IPS DF 6.9 (cell line): ENCODE data around the gene PHACTR4.
"Not testable (repeated sequence)": the region's sequence is repeated elsewhere in the genome, so short reads cannot be mapped to it uniquely, and the experiment has no call there.

Experiments used
- DNase-seq: peaks from one replicate; pipeline ENCODE4 v3.0.0-alpha.2; 2013; ENCODE audit warnings: low read depth, low spot score
- H3K27ac ChIP-seq: one replicate; pipeline ENCODE4 v1.5.1; 2013; ENCODE audit warnings: low read length, control low read depth
- H3K27me3 ChIP-seq: 2 replicates; pipeline ENCODE4 v1.6.1; 2013; ENCODE audit warnings: mild to moderate bottlenecking, low read length; ENCODE audit not compliant: control insufficient read depth, insufficient read depth
- H3K36me3 ChIP-seq: 2 replicates; pipeline ENCODE4 v1.6.1; 2013; ENCODE audit warnings: low read length; ENCODE audit not compliant: control insufficient read depth, insufficient read depth
- H3K4me1 ChIP-seq: 2 replicates; pipeline ENCODE4 v1.6.1; 2013; ENCODE audit warnings: low read length; ENCODE audit not compliant: control insufficient read depth, insufficient read depth
- H3K4me3 ChIP-seq: 2 replicates; pipeline ENCODE4 v1.5.1; 2013; ENCODE audit warnings: mild to moderate bottlenecking, low read length
- H3K9me3 ChIP-seq: 2 replicates; pipeline ENCODE4 v1.6.1; 2013; ENCODE audit warnings: low read length, inconsistent platforms; ENCODE audit not compliant: control insufficient read depth, insufficient read depth
- WGBS: extraction: QIAGEN DNeasy Blood & Tissue Kit; methylation state at CpG from one replicate; pipeline ENCODE4 v1.1.7; 2013; ENCODE audit warnings: mixed read lengths, missing lambda C conversion rate; ENCODE audit not compliant: insufficient read length, insufficient coverage; 5-methylcytosine and 5-hydroxymethylcytosine counted together

The PHACTR4 gene

GRCh38 chr1:28537457-28538199 lies 168.1 kb downstream of the PHACTR4 start:
- Histone ChIP-seq H3K9me3 (no peaks in the 10 kb centered on the region), H3K27me3 (no peaks in the 10 kb centered on the region), H3K4me3 (no peak overlapping the region), H3K27ac (no peak overlapping the region), H3K36me3 (peaks cover 32% of the 10 kb centered on the region), H3K4me1 (no peaks in the 10 kb centered on the region)
- no peak for DNase-seq
- WGBS, result no CpG with 5 or more reads among the region's 8 CpGs

DNA sequence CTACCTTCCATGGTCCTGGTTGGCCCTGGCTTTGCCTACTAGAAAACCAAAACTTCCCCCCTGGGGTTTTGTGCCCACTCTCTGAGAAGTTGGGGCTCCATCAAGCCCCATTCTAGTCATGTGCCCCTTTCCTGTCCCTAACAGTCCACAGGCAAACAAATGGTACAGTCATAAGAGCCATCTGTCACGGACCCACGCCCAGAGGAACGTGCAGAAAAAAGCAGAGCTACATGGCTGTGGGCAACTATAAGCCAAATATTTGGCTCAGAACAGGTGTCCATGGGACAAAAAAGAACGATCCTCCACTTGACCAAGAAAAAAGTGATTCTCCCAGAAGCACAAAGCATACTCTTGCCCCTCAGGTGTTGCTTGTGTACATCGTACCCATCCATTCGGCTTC lies 168.7 kb downstream of the PHACTR4 start:
- Histone ChIP-seq H3K4me1 (no peaks in the 10 kb centered on the region), H3K36me3 (peaks cover 32% of the 10 kb centered on the region), H3K9me3 (no peaks in the 10 kb centered on the region), H3K27me3 (no peaks in the 10 kb centered on the region), H3K27ac (no peak overlapping the region), H3K4me3 (no peak overlapping the region)
- no CpG with 5 or more reads among the region's 6 CpGs for WGBS
- DNase-seq, result no peak

DNA sequence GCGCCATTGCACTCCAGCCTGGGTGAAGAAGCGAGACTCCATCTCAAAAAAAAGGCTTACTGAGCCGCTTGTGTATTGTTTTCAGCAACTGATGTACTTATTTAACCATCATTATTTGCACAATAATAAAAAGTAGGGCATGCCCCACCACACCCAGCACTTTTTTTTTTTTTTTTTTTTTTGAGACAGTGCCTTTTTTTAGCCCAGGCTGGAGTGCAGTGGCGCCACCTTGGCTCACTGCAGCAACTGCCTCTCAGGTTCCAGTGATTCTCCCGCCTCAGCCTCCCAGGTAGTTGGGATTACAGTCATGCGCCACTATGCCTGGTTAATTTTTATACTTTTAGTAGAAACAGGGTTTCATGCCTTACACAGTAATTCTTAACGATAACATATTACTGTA lies 171.1 kb downstream of the PHACTR4 start:
- no peaks in the 10 kb centered on the region for H3K4me1 ChIP-seq
- DNase-seq, result no peak
- H3K36me3 ChIP-seq, result peaks cover 21% of the 10 kb centered on the region
- no peak overlapping the region for H3K27ac ChIP-seq
- H3K27me3 ChIP-seq, result no peaks in the 10 kb centered on the region
- whole genome bisulfite sequencing, result no CpG with 5 or more reads among the region's 7 CpGs
- no peak overlapping the region for H3K4me3 ChIP-seq
- no peaks in the 10 kb centered on the region for H3K9me3 ChIP-seq

DNA sequence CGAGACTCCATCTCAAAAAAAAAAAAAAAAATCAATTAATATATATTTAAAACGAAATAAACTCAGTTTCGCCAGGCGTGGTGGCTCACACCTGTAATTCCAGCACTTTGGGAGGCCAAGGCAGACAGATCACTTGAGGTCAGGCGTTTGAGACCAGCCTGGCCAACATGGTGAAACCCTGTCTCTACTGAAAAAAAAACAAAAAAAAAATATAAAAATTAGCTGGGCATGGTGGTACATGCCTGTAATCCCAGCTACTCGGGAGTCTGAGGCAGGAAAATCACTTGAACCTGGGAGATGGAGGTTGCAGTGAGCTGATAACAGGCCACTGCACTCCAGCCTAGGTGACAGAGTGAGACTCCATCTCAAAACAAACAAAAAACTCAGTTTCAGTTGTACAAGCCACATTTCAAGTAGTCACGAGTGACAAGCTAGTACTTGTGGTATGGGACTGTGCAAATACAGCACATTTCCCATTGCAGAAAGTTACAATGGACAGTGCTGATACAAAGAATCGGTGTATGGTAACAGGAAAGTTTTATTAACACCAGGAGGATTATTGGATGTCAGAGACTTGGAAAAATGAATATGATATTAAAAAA lies 172.0 kb downstream of the PHACTR4 start:
- no CpG with 5 or more reads among the region's 8 CpGs for WGBS
- not testable (repeated sequence) for H3K27ac ChIP-seq, H3K4me1 ChIP-seq, H3K27me3 ChIP-seq, H3K9me3 ChIP-seq, H3K4me3 ChIP-seq, DNase-seq
- H3K36me3 ChIP-seq, result peaks cover 13% of the 10 kb centered on the region

- Histone ChIP-seq H3K27me3 (no peaks in the 10 kb centered on the region), H3K4me1 (no peaks in the 10 kb centered on the region), H3K4me3 (no peak overlapping the region), H3K36me3 (no peaks in the 10 kb centered on the region), H3K27ac (no peak overlapping the region), H3K9me3 (no peaks in the 10 kb centered on the region)
- no peak for DNase-seq
- WGBS, result no CpG with 5 or more reads among the region's 4 CpGs
These were observed 175.7 kb downstream of the PHACTR4 start for GRCh38 chr1:28545246-28545628.

- no peak for DNase-seq
- no CpG with 5 or more reads among the region's 3 CpGs for WGBS
- Histone ChIP-seq H3K27me3 (no peaks in the 10 kb centered on the region), H3K36me3 (no peaks in the 10 kb centered on the region), H3K4me3 (no peak overlapping the region), H3K27ac (no peak overlapping the region), H3K9me3 (no peaks in the 10 kb centered on the region), H3K4me1 (no peaks in the 10 kb centered on the region)
These were observed 178.8 kb downstream of the PHACTR4 start for GRCh38 chr1:28548318-28548717.
